IMR-90 (cell line): ENCODE results near the gene SERPINA4. TPM values are rescaled to one million over a fixed set of nuclear protein-coding genes. Genes with fewer than 3 reads are reported as not detected.

Experiments
- ATAC-seq: fragments of 200-7000 bp; cut with Tn5 transposase; 2 replicates; pipeline ENCODE4 v1.9.1; 2020; ENCODE audit warnings: low read depth, mild to moderate bottlenecking, moderate library complexity
- BruUV-seq: library from RNA; stranded (reverse); fragments of 400-500 nt; replicated peaks from 2 replicates; lab custom pipeline; 2021; lab: Mats Ljungman, UMichigan
- CTCF ChIA-PET: fragments of 300-600 bp; formaldehyde crosslinking; extraction: SDS; loops from one replicate; lab custom pipeline; 2021; ENCODE audit warnings: antibody characterized with exemption; lab: Yijun Ruan, JAX
- POLR2A ChIA-PET: fragments of 300-600 bp; sonication (Branson Sonifier 250); formaldehyde crosslinking; loops from one replicate; lab custom pipeline; 2022; ENCODE audit warnings: antibody characterized with exemption; ENCODE audit not compliant: unreplicated experiment; lab: Charles Lee
- DNase-seq: peaks from one replicate; pipeline ENCODE4 v3.0.0; 2013
- H2AFZ ChIP-seq: replicated peaks from 2 replicates; pipeline ENCODE3; 2013; ENCODE audit warnings: low read length, mild to moderate bottlenecking; ENCODE audit not compliant: poor library complexity
- H2AK5ac ChIP-seq: 2 replicates; pipeline ENCODE4 v1.6.1; 2013; ENCODE audit warnings: low read depth, low read length, inconsistent platforms
- H2AK9ac ChIP-seq: replicated peaks from 2 replicates; pipeline ENCODE3; 2013; ENCODE audit warnings: mild to moderate bottlenecking, low read depth, low read length, moderate library complexity; ENCODE audit not compliant: poor library complexity
- H2BK120ac ChIP-seq: 2 replicates; pipeline ENCODE4 v1.6.1; 2013; ENCODE audit warnings: low read depth, low read length, inconsistent platforms
- H2BK15ac ChIP-seq: 3 replicates; pipeline ENCODE4 v1.6.1; 2013; ENCODE audit warnings: low read depth, low read length, inconsistent platforms
- H2BK20ac ChIP-seq: 2 replicates; pipeline ENCODE4 v1.6.1; 2013; ENCODE audit warnings: low read depth, mild to moderate bottlenecking, inconsistent platforms, low read length, moderate library complexity
- H2BK5ac ChIP-seq: 2 replicates; pipeline ENCODE4 v1.6.1; 2013; ENCODE audit warnings: mild to moderate bottlenecking, low read depth, low read length, inconsistent platforms; ENCODE audit not compliant: poor library complexity, severe bottlenecking
- H3K14ac ChIP-seq: replicated peaks from 2 replicates; pipeline ENCODE4 v1.6.1; 2013; ENCODE audit warnings: low read depth, low read length, inconsistent platforms
- H3K18ac ChIP-seq: 2 replicates; pipeline ENCODE4 v1.6.1; 2013; ENCODE audit warnings: low read depth, low read length, control low read depth
- H3K23ac ChIP-seq: 2 replicates; pipeline ENCODE4 v1.6.1; 2013; ENCODE audit warnings: low read depth, low read length, inconsistent platforms
- H3K27ac ChIP-seq: 2 replicates; pipeline ENCODE4 v1.5.1; 2013; ENCODE audit warnings: mild to moderate bottlenecking, control low read depth, low read length; ENCODE audit not compliant: insufficient read depth
- H3K27me3 ChIP-seq: 2 replicates; pipeline ENCODE4 v1.6.1; 2013; ENCODE audit warnings: low read length; ENCODE audit not compliant: control insufficient read depth, insufficient read depth
- H3K36me3 ChIP-seq: 2 replicates; pipeline ENCODE4 v1.6.1; 2013; ENCODE audit warnings: low read length, mixed read lengths; ENCODE audit not compliant: control insufficient read depth, insufficient read depth
- H3K4ac ChIP-seq: 2 replicates; pipeline ENCODE4 v1.6.1; 2013; ENCODE audit warnings: low read depth, low read length, inconsistent platforms
- H3K4me1 ChIP-seq: 2 replicates; pipeline ENCODE4 v1.6.1; 2013; ENCODE audit warnings: low read length, mixed read lengths; ENCODE audit not compliant: control insufficient read depth, insufficient read depth
- H3K4me2 ChIP-seq: 2 replicates; pipeline ENCODE4 v1.6.1; 2013; ENCODE audit warnings: low read depth, mild to moderate bottlenecking, control low read depth, low read length, moderate library complexity
- H3K4me3 ChIP-seq: 2 replicates; pipeline ENCODE4 v1.5.1; 2013; ENCODE audit warnings: low read depth, mild to moderate bottlenecking, control low read depth, low read length, moderate library complexity; ENCODE audit not compliant: insufficient read depth
- H3K56ac ChIP-seq: 2 replicates; pipeline ENCODE4 v1.6.1; 2013; ENCODE audit warnings: low read length, inconsistent platforms; ENCODE audit not compliant: insufficient read depth; ENCODE audit errors: extremely low read depth
- H3K79me1 ChIP-seq, 2 experiments: 2 replicates each; pipeline ENCODE4 v1.6.1; 2013; ENCODE audit warnings: low read length in 2 of 2, inconsistent platforms in 1 of 2, low read depth in 1 of 2
- H3K9ac ChIP-seq: 2 replicates; pipeline ENCODE4 v1.6.1; 2013; ENCODE audit warnings: low read depth, low read length, control low read depth
- H3K9me1 ChIP-seq: 2 replicates; pipeline ENCODE4 v1.6.1; 2013; ENCODE audit warnings: low read length, inconsistent platforms; ENCODE audit not compliant: insufficient read depth
- H3K9me3 ChIP-seq: 2 replicates; pipeline ENCODE4 v1.6.1; 2013; ENCODE audit warnings: low read length; ENCODE audit not compliant: control insufficient read depth, insufficient read depth
- H4K20me1 ChIP-seq: 2 replicates; pipeline ENCODE4 v1.6.1; 2013; ENCODE audit warnings: low read length, inconsistent platforms; ENCODE audit not compliant: insufficient read depth
- H4K5ac ChIP-seq: 2 replicates; pipeline ENCODE4 v1.6.1; 2013; ENCODE audit warnings: mild to moderate bottlenecking, low read depth, low read length, control low read depth
- H4K8ac ChIP-seq, 2 experiments: 2 replicates each; pipeline ENCODE4 v1.6.1; 2013; ENCODE audit warnings: low read depth in 2 of 2, low read length in 2 of 2, control low read depth in 1 of 2, inconsistent platforms in 1 of 2
- H4K91ac ChIP-seq: 2 replicates; pipeline ENCODE4 v1.6.1; 2013; ENCODE audit warnings: low read depth, low read length, inconsistent platforms; ENCODE audit not compliant: insufficient read depth
- BHLHE40 ChIP-seq: fragments of 150-350 bp; IDR thresholded peaks from 2 replicates; pipeline ENCODE4 v1.6.1; 2016; ENCODE audit warnings: mild to moderate bottlenecking, low read depth, low read length
- CHD1 ChIP-seq: IDR thresholded peaks from 2 replicates; pipeline ENCODE4 v1.6.1; 2012; ENCODE audit warnings: low read depth, low read length, improper control_type of control experiment
- CTCF ChIP-seq: conservative IDR thresholded peaks from 2 replicates; pipeline ENCODE4 v1.5.1; 2012; ENCODE audit warnings: mild to moderate bottlenecking, low read depth, low read length, improper control_type of control experiment
- FOS ChIP-seq: fragments of 150-350 bp; IDR thresholded peaks from 2 replicates; pipeline ENCODE4 v1.6.1; 2016; ENCODE audit warnings: low read depth, low read length
- MAFK ChIP-seq: IDR thresholded peaks from 2 replicates; pipeline ENCODE4 v1.6.1; 2012; ENCODE audit warnings: low read depth, low read length, improper control_type of control experiment
- RAD21 ChIP-seq: IDR thresholded peaks from 2 replicates; pipeline ENCODE4 v1.6.1; 2012; ENCODE audit warnings: low read length, improper control_type of control experiment
- WGBS, 2 experiments: methylation state at CpG; one replicate each; pipeline versions ENCODE4 v1.1.5 to v1.1.7; 2013; ENCODE audit warnings: missing lambda C conversion rate in 2 of 2; ENCODE audit not compliant: insufficient read length in 1 of 2; ENCODE audit errors: extremely low coverage in 2 of 2; 5-methylcytosine and 5-hydroxymethylcytosine counted together
- dilution Hi-C: fragments of 300-500 bp; cut with HindIII; formaldehyde crosslinking; loops from one replicate; pipeline ENCODE4 v1.14.3; 2018; ENCODE audit warnings: low sequenced_read_pairs; ENCODE audit not compliant: unreplicated experiment
- in situ Hi-C: fragments of 300-500 bp; cut with MboI; formaldehyde crosslinking; loops from 3 replicates; pipeline ENCODE4 v1.14.3; 2019; ENCODE audit warnings: low sequenced_read_pairs, inconsistent platforms, mixed read lengths
- intact Hi-C: fragments of 100-400 bp; cut with micrococcal nuclease; formaldehyde crosslinking; loops from 2 replicates; pipeline ENCODE4 v1.10.0; 2022
- polyA plus RNA-seq, 3 experiments: library from polyadenylated mRNA; depleted of rRNA; stranded (reverse); fragments of >200 nt; gene quantifications; 2 replicates each; pipeline ENCODE4 v1.2.3, GENCODE V29; 2012; ENCODE audit warnings: low replicate concordance in 1 of 3
- total RNA-seq: library from RNA; depleted of rRNA; stranded (reverse); fragments of >200 nt; gene quantifications from 2 replicates; pipeline ENCODE4 v1.2.3, GENCODE V29; 2012
- TF ChIP-seq, protein P1 (sequence below): fragments of 150-350 bp; IDR thresholded peaks from 2 replicates; pipeline ENCODE4 v1.6.1; 2017; ENCODE audit warnings: mild to moderate bottlenecking, antibody characterized with exemption, low read length, low read depth

The SERPINA4 gene
- total and polyA plus RNA-seq, 2 of the 4 experiments (the other 2 are of a cell fraction): not detected

DNA sequence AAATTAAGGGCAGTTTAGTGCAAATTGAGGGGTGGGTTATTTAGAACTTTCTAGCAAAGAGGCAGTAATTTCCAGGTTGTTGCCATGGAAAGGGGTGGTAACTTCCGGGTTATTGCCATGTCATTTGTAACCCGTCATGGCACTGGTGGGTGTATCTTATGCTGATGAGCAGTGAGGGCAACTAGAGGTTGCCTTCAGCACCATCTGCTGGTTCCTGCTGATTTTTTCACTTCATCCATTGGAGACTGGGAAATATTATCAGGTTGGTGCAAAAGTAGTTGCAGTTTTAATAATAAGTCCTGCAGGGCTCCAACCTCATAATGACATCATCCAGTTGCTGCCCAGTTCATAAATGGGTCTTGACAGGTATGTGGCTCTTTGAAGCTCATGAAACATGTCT lies 24.4 kb upstream of the SERPINA4 start:
- Histone ChIP-seq H4K8ac (no peak overlapping the region), H2AK5ac (no peak overlapping the region), H3K9me3 (no peaks in the 10 kb centered on the region), H2BK15ac (no peak overlapping the region), H3K79me1 (no peaks in the 10 kb centered on the region), H3K27ac (no peak overlapping the region), H3K23ac (no peak overlapping the region), H3K4me2 (no peak overlapping the region), H3K4ac (no peak overlapping the region), H3K4me3 (no peak overlapping the region), H4K5ac (no peak overlapping the region), H2BK20ac (no peak overlapping the region), H3K56ac (no peak overlapping the region), H3K4me1 (no peaks in the 10 kb centered on the region), H2BK5ac (no peak overlapping the region), H2AFZ (no peak overlapping the region), H3K36me3 (no peaks in the 10 kb centered on the region), H4K91ac (no peak overlapping the region), H4K20me1 (no peaks in the 10 kb centered on the region), H3K9me1 (no peaks in the 10 kb centered on the region), H3K27me3 (no peaks in the 10 kb centered on the region), H3K9ac (no peak overlapping the region), H3K18ac (no peak overlapping the region), H3K14ac (no peak overlapping the region), H2BK120ac (no peak overlapping the region), H2AK9ac (no peak overlapping the region)
- WGBS, 2 experiments: 40% methylated on average over 1 of the region's 2 CpGs; no CpG with 5 or more reads in 1 of the 2 experiments
- dilution Hi-C loops: no loop called here
- ATAC-seq: no peak
- TF ChIP-seq FOS (no peak), CTCF (no peak), BHLHE40 (no peak), RAD21 (no peak), CHD1 (no peak), MAFK (no peak)
- TF ChIP-seq, protein P1, sequence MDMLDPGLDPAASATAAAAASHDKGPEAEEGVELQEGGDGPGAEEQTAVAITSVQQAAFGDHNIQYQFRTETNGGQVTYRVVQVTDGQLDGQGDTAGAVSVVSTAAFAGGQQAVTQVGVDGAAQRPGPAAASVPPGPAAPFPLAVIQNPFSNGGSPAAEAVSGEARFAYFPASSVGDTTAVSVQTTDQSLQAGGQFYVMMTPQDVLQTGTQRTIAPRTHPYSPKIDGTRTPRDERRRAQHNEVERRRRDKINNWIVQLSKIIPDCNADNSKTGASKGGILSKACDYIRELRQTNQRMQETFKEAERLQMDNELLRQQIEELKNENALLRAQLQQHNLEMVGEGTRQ: no peak
- intact Hi-C loops: no loop called here
- ChIA-PET POLR2A (no interaction called here), CTCF (no interaction called here)
- in situ Hi-C loops: no loop called here
- no TSS peak for BruUV-seq
- DNase-seq: no peak
